Activated T-cell treated with anti-CD3 and anti-CD28 coated beads, Interleukin-2, amount 50 U/mL, for 4 hours (primary cell): ENCODE data around the gene ZSWIM9. TPM values are rescaled to one million over a fixed set of nuclear protein-coding genes. Genes with fewer than 3 reads are reported as not detected.
"Not testable (repeated sequence)": the region's sequence is repeated elsewhere in the genome, so short reads cannot be mapped to it uniquely, and the experiment has no call there.

ENCODE experiments used
- ATAC-seq, 2 donors: fragments of 200-7000 bp; cut with Tn5 transposase; one replicate each; pipeline ENCODE4 v1.10.0; 2021
- DNase-seq: peaks from one replicate; pipeline ENCODE4 v3.0.0-alpha.2; 2020
- H3K27me3 Mint-ChIP-seq: one replicate; pipeline ENCODE4 v1.8.0; 2021; ENCODE audit warnings: low read depth, mixed read lengths
- H3K36me3 Mint-ChIP-seq: one replicate; pipeline ENCODE4 v1.8.0; 2022; ENCODE audit warnings: mixed read lengths; ENCODE audit not compliant: insufficient read depth
- H3K4me1 Mint-ChIP-seq: one replicate; pipeline ENCODE4 v1.8.0; 2021; ENCODE audit warnings: low read depth, mixed read lengths
- H3K4me3 Mint-ChIP-seq: one replicate; pipeline ENCODE4 v1.8.0; 2021; ENCODE audit warnings: mild to moderate bottlenecking, moderate library complexity, mixed read lengths
- H3K9me3 Mint-ChIP-seq: one replicate; pipeline ENCODE4 v1.8.0; 2021; ENCODE audit warnings: mixed read lengths
- total RNA-seq, 3 donors: library from RNA; stranded (reverse); gene quantifications; one replicate each; pipeline ENCODE4 v1.2.1, GENCODE V29; 2021

Gene ZSWIM9
- total RNA-seq, 3 donors from 2014 or later, result 6.0 to 6.7 (median 6.5) TPM

DNA sequence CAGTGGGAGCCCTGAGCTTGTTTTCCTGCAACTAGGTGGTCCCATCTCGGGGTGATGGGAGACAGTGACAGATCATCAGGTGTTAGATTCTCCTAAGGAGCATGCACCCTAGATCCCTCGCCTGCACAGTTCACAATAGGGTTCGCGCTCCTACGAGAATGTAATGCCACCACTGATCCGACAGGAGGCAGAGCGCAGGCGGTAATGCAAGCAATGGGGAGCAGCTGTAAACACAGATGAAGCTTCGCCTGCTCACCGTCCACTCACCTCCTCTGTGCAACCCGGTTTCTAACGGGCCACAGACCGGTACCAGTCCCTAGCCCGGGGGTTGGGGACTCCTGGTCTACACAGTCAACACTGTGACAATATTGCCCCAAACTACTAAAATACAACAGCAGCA, 46.5 kb downstream of the ZSWIM9 start:
- ATAC-seq, result no peak
- H3K36me3 Mint-ChIP-seq, result peaks cover 50% of the 10 kb centered on the region
- DNase-seq, result no peak
- no peaks in the 10 kb centered on the region for H3K9me3 Mint-ChIP-seq
- H3K4me1 Mint-ChIP-seq, result peaks cover 9% of the 10 kb centered on the region
- no peak overlapping the region for H3K4me3 Mint-ChIP-seq
- H3K27me3 Mint-ChIP-seq, result no peaks in the 10 kb centered on the region

DNA sequence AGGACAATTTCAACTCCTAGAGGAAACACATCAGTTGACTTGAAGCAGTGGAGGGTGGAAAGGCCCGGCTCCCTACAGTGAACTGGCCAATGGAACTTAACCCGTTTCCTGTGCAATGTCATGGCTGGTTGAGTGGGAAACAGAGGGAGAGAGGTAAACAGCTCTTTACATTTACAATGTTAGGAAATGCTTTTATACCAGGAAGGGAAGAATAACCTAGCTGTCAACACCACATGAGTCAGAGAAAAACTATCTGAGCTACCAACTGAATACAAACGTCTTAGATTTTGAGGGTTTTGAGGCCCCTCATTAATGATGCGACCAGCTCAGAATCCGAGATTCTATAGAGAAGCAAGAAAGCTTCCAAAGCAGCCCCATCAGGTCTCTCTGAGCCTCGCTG, 48.5 kb downstream of the ZSWIM9 start:
- DNase-seq, result no peak
- peaks cover 38% of the 10 kb centered on the region for H3K36me3 Mint-ChIP-seq
- peaks cover 9% of the 10 kb centered on the region for H3K4me1 Mint-ChIP-seq
- no peak for ATAC-seq
- no peak overlapping the region for H3K4me3 Mint-ChIP-seq
- no peaks in the 10 kb centered on the region for H3K27me3 Mint-ChIP-seq
- no peaks in the 10 kb centered on the region for H3K9me3 Mint-ChIP-seq

DNA sequence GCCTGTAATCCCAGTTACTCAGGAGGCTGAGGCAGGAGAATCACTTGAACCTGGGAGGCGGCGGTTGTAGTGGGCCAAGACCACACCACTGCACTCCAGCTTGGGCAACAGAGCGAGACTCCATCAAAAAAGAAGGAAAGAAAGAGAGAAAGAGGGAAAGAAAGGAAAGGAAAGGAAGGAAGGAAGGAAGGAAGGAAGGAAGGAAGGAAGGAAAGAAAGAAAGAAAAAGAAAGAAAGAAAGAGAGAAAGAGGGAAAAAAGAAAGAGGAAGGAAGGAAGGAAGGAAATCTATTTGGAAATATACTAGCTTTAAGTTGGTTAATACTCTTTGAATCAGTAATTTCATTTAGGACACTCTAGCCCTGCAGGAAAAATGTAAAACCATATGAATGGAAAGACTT, 50.3 kb downstream of the ZSWIM9 start:
- not testable (repeated sequence) for H3K27me3 Mint-ChIP-seq, DNase-seq, H3K4me1 Mint-ChIP-seq, H3K4me3 Mint-ChIP-seq, ATAC-seq, H3K9me3 Mint-ChIP-seq
- H3K36me3 Mint-ChIP-seq, result peaks cover 31% of the 10 kb centered on the region

DNA sequence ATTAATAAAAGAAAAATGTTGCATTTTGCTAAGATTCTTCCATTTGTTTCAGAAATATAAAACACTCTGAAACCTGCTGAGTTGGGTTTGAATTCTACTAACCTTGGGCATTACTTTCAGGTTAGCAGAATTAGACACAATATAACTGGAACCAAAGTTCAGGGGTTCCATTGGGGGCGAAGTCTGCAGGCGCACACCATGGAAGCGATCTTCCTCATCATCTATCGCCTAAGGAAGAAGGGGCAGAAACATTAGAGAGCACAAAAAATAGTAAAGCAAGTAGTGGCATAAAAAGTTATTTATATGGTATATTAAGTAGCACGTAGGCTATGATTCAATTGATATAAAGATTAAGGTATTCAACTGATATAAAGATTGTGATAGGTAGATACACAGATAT, 51.1 kb downstream of the ZSWIM9 start:
- no peak overlapping the region for H3K4me3 Mint-ChIP-seq
- H3K4me1 Mint-ChIP-seq, result peaks cover 4% of the 10 kb centered on the region
- DNase-seq (no peak), ATAC-seq (no peak)
- peaks cover 26% of the 10 kb centered on the region for H3K36me3 Mint-ChIP-seq
- no peaks in the 10 kb centered on the region for H3K9me3 Mint-ChIP-seq
- no peaks in the 10 kb centered on the region for H3K27me3 Mint-ChIP-seq

DNA sequence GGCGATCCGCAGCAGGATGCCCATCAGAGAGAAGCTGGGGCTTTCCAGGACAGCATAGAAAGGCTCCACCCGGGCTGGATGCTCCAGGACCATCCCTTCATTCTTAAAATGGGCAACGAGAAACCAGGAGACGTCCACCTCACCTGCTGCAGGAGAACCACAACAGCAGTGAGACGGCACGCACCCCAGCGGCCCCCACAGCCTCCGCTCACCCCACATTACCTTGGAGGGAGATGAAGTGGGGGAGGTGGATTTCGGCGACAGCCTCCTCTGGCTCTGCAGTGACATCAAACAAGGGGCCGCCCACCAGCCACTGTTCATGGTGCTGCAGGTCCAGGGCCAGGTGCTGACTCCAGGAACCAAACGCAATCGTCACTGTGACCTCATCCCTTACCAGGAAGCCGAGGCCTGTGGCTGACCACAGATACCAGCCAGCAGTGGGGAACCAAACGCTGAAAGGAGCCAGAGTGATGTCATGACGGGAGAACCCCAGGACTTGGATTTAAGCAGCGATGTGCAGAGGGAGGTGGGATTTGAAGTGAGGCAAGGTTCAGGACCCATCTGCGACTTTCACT, 60.2 kb downstream of the ZSWIM9 start:
- H3K4me3 Mint-ChIP-seq, result no peak overlapping the region
- DNase-seq, result no peak
- H3K36me3 Mint-ChIP-seq, result peaks cover 60% of the 10 kb centered on the region
- no peaks in the 10 kb centered on the region for H3K9me3 Mint-ChIP-seq
- H3K4me1 Mint-ChIP-seq, result peaks cover 6% of the 10 kb centered on the region
- no peak for ATAC-seq
- no peaks in the 10 kb centered on the region for H3K27me3 Mint-ChIP-seq

DNA sequence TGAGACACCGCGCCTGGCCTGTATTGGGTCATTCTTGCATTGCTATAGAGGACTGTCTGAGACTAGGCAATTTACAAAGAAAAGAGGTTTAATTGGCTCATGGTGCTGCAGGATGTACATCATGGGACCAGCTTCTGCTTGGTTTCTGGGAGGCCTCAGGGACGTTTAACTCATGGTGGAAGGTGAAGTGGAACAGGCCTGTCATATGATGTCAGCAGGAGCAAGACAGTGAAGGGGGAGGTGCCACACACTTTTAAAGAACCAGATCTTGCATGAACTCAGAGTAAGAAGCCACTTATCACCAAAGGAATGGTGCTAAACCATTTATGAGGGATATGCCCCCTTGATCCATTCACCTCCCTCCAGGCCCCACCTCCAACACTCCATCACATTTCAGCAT, 66.6 kb downstream of the ZSWIM9 start:
- Mint-ChIP-seq H3K4me1 (peaks cover 15% of the 10 kb centered on the region), H3K9me3 (no peaks in the 10 kb centered on the region), H3K36me3 (peaks cover 48% of the 10 kb centered on the region), H3K4me3 (no peak overlapping the region), H3K27me3 (no peaks in the 10 kb centered on the region)
- no peak for ATAC-seq
- DNase-seq, result no peak

DNA sequence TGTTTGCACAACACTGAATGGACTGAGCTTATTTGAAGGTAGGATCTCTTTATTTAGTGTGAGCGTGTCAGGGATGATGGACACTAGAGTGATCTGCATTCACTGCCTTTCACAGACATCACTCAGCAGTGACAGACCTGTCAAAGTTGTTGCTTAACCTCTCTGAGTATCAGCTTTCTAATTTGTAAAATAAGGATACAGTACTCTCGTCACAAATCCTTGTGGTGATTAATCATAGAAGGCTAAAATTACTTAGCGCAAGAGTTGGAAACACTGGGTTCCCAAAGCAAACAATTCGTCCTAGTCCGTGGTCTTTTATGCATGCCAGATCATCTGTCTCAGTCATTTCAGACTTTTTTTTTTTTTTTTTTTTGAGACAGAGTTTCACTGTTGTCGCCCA, 68.6 kb downstream of the ZSWIM9 start:
- ATAC-seq (no peak), DNase-seq (no peak)
- Mint-ChIP-seq H3K27me3 (no peaks in the 10 kb centered on the region), H3K4me3 (no peak overlapping the region), H3K36me3 (peaks cover 37% of the 10 kb centered on the region), H3K4me1 (peaks cover 19% of the 10 kb centered on the region), H3K9me3 (no peaks in the 10 kb centered on the region)

DNA sequence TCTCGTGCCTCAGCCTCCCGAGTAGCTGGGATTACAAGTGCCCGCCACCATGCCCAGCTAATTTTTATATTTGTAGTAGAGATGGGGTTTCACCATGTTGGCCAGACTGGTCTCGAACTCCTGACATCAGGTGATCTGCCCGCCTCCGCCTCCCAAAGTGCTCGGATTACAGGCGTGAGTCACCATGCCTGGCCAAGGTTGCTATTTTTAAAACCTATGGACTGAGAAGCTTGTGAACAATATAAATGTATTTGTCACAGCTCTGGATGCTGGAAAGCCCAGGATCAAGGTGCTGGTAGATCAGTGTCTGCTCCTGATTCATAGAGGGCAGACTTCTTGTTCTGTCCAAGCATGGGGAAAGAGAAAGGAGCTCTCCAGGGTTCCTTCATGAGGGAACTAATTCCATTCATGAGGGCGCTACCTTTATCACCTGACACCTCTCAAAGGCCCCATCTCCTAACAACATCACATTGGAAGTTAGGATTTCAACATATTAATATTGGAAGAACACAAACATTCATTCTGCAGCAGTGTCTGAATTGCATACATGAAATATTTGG, 69.2 kb downstream of the ZSWIM9 start:
- Mint-ChIP-seq H3K36me3 (peaks cover 38% of the 10 kb centered on the region), H3K4me3 (no peak overlapping the region), H3K27me3 (no peaks in the 10 kb centered on the region), H3K9me3 (no peaks in the 10 kb centered on the region), H3K4me1 (peaks cover 24% of the 10 kb centered on the region)
- DNase-seq (no peak), ATAC-seq (no peak)

DNA sequence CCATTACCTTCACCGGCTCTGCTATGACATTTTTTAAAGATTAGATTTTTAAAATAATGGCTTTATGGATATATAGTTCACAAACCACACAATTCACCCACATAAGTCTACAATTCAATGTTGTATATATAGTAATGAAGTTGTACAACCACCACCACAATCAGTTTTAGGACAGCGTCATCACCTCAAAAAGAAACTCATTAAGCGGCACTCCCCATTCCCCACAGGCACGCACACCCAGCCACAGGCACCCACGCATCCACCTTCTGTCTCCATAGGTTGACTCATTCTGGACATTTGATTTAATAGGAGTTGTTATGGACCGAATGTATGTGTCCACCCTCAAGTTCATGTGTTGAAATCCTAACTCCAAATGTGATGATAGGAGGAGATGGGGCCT, 71.3 kb downstream of the ZSWIM9 start:
- ATAC-seq, result peak in 1 of 2 donors; percentile 16
- not testable (repeated sequence) for DNase-seq, H3K4me3 Mint-ChIP-seq, H3K9me3 Mint-ChIP-seq, H3K27me3 Mint-ChIP-seq
- H3K4me1 Mint-ChIP-seq, result peaks cover 42% of the 10 kb centered on the region
- peaks cover 42% of the 10 kb centered on the region for H3K36me3 Mint-ChIP-seq

DNA sequence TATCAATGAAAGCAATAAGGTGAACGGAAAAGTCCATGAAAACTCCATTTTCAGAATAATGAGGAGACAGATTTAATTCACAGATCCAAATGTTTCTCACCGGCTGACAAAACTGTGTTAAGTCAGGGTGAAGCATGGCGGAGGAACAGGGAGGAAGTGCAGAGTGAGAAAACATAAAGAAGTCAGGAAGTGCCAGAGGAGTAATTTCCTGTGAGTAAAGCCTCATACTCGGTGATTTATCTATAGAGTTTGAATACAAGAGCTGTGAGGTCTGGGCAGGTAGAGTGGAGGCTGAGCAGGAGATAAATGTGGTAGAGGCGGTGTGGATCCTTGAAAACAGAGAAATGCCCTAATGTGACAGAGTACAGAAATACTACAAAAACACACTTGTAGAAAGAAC, 73.8 kb downstream of the ZSWIM9 start:
- Mint-ChIP-seq H3K36me3 (peaks cover 35% of the 10 kb centered on the region), H3K4me1 (peaks cover 59% of the 10 kb centered on the region), H3K4me3 (peak overlapping the region; percentile 83), H3K27me3 (no peaks in the 10 kb centered on the region), H3K9me3 (no peaks in the 10 kb centered on the region)
- peak; percentile 32 for DNase-seq
- ATAC-seq, result peak; percentile 92 to 94

DNA sequence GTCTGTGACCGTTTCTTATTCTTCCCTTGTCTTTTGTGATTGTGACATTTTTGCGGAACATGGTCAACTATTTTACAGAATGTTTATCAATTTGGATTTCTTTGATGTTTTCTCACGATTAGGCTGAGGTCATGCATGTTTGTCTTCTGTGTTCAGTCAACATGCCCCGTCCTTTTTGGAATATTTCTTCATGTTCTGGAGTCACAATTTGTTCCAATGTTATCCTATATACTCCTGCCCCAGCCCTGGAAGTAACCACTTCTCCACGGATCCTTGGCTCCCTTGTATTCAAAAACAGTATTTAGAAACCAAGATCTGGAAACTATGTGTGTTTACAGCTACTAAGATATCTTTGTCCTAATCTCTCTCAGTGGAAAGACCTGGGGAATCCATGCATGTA, 75.6 kb downstream of the ZSWIM9 start:
- Mint-ChIP-seq H3K27me3 (no peaks in the 10 kb centered on the region), H3K36me3 (peaks cover 27% of the 10 kb centered on the region), H3K9me3 (no peaks in the 10 kb centered on the region), H3K4me1 (peaks cover 71% of the 10 kb centered on the region), H3K4me3 (no peak overlapping the region)
- ATAC-seq (no peak), DNase-seq (no peak)

DNA sequence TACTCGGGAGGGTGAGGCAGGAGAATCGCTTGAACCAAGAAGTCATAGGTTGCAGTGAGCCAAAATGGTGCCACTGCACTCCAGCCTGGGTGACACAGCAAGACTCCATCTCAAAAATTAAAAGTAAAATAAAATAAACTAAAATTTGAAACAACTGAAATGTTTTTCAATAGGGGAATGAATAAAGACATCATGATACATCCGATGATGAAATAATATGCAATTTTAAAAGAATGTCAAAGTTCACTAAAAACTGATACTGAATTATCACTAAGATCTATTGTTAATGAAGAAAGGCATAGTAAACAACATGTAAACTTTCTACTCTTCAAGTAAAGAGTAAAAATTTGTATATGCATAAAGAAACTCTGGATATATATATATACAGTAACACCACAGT, 76.7 kb downstream of the ZSWIM9 start:
- peaks cover 72% of the 10 kb centered on the region for H3K4me1 Mint-ChIP-seq
- ATAC-seq (no peak), DNase-seq (no peak)
- H3K36me3 Mint-ChIP-seq, result peaks cover 27% of the 10 kb centered on the region
- H3K9me3 Mint-ChIP-seq, result no peaks in the 10 kb centered on the region
- H3K27me3 Mint-ChIP-seq, result no peaks in the 10 kb centered on the region
- H3K4me3 Mint-ChIP-seq, result no peak overlapping the region

Other genes starting within 250 kb of the ZSWIM9 start
- not detected for gene BSPH1, start 178.5 kb upstream of the ZSWIM9 start, total RNA-seq
- not detected for gene ELSPBP1, start 176.0 kb upstream of the ZSWIM9 start, total RNA-seq
- not detected for gene CABP5, start 126.6 kb upstream of the ZSWIM9 start, total RNA-seq
- 10 to 100 TPM in 1 of 3 donors, 1 to 10 TPM in 2; 4.1 to 11.6 (median 4.2) TPM for gene PLA2G4C, start 59.9 kb upstream of the ZSWIM9 start, total RNA-seq
- 100 to 1,000 TPM in 2 of 3 donors, 10 to 100 TPM in 1; 77.5 to 103 (median 102) TPM for gene LIG1, start 336 bp upstream of the ZSWIM9 start, total RNA-seq
- gene CARD8, start 85.2 kb downstream of the ZSWIM9 start, total RNA-seq, result 10 to 100 TPM; 47.6 to 55.1 (median 51.3) TPM
- under 1 TPM in 2 of 3 donors, not detected in 1; 0.10 to 0.18 TPM for gene ZNF114, start 99.4 kb downstream of the ZSWIM9 start, total RNA-seq
- gene EMP3, start 154.9 kb downstream of the ZSWIM9 start, total RNA-seq, result 100 to 1,000 TPM; 187 to 207 (median 196) TPM
- gene TMEM143, start 193.3 kb downstream of the ZSWIM9 start, total RNA-seq, result 1 to 10 TPM; 5.2 to 6.4 (median 5.6) TPM
- gene SYNGR4, start 193.7 kb downstream of the ZSWIM9 start, total RNA-seq, result not detected
- gene KDELR1, start 220.9 kb downstream of the ZSWIM9 start, total RNA-seq, result 10 to 100 TPM; 58.6 to 63.8 (median 61.3) TPM
- gene GRIN2D, start 223.0 kb downstream of the ZSWIM9 start, total RNA-seq, result under 1 TPM; 0.11 to 0.14 (median 0.13) TPM